Mesothelial cell of epicardium (in vitro differentiated cells): ENCODE measurements around the gene TIMM50. TPM values are rescaled to one million over a fixed set of nuclear protein-coding genes. Genes with fewer than 3 reads are reported as not detected.

ENCODE experiments used
- DNase-seq, 2 experiments: peaks; one replicate each; pipeline ENCODE4 v3.0.0; 2021; ENCODE audit warnings: low spot score in 2 of 2; ENCODE audit not compliant: unreplicated experiment in 2 of 2
- H3K27ac Mint-ChIP-seq: 2 replicates; pipeline ENCODE4 v1.8.0; 2021; ENCODE audit warnings: mixed read lengths
- H3K27me3 Mint-ChIP-seq: 2 replicates; pipeline ENCODE4 v1.8.0; 2021; ENCODE audit warnings: low read depth, mixed read lengths
- H3K36me3 Mint-ChIP-seq: 2 replicates; pipeline ENCODE4 v1.8.0; 2021; ENCODE audit warnings: mixed read lengths
- H3K4me1 Mint-ChIP-seq: 2 replicates; pipeline ENCODE4 v1.8.0; 2021; ENCODE audit warnings: mixed read lengths
- H3K4me3 Mint-ChIP-seq: 2 replicates; pipeline ENCODE4 v1.8.0; 2021; ENCODE audit warnings: mild to moderate bottlenecking, moderate library complexity, mixed read lengths
- H3K9me3 Mint-ChIP-seq: 2 replicates; pipeline ENCODE4 v1.8.0; 2021; ENCODE audit warnings: mixed read lengths
- CTCF ChIP-seq: fragments of 200-600 bp; sonication (generic); IDR thresholded peaks from one replicate; pipeline ENCODE4 v1.5.0; 2021; ENCODE audit warnings: antibody characterized with exemption; ENCODE audit not compliant: unreplicated experiment
- total RNA-seq: library from RNA; stranded (reverse); gene quantifications from 3 replicates; pipeline ENCODE4 v1.2.1, GENCODE V29; 2021

Gene TIMM50
- total RNA-seq, 1 donor from 2014 or later: 70.7 TPM

GRCh38 chr19:39469036-39469435 is 11.6 kb upstream of the TIMM50 start:
- H3K4me3 Mint-ChIP-seq: no peak overlapping the region
- no peak for DNase-seq
- no peaks in the 10 kb centered on the region for H3K9me3 Mint-ChIP-seq
- no peak overlapping the region for H3K27ac Mint-ChIP-seq
- H3K27me3 Mint-ChIP-seq: no peaks in the 10 kb centered on the region
- TF ChIP-seq CTCF: no peak
- no peaks in the 10 kb centered on the region for H3K4me1 Mint-ChIP-seq
- H3K36me3 Mint-ChIP-seq: peaks cover 37% of the 10 kb centered on the region

- Mint-ChIP-seq H3K36me3 (peaks cover 41% of the 10 kb centered on the region), H3K4me3 (no peak overlapping the region), H3K9me3 (no peaks in the 10 kb centered on the region), H3K27me3 (no peaks in the 10 kb centered on the region), H3K4me1 (no peaks in the 10 kb centered on the region), H3K27ac (no peak overlapping the region)
- DNase-seq: no peak
- TF ChIP-seq CTCF: no peak
Measured at GRCh38 chr19:39469567-39469966, 11.1 kb upstream of the TIMM50 start.

- H3K4me1 Mint-ChIP-seq: no peaks in the 10 kb centered on the region
- H3K36me3 Mint-ChIP-seq: peaks cover 41% of the 10 kb centered on the region
- H3K9me3 Mint-ChIP-seq: no peaks in the 10 kb centered on the region
- H3K27me3 Mint-ChIP-seq: no peaks in the 10 kb centered on the region
- H3K4me3 Mint-ChIP-seq: no peak overlapping the region
- no peak for DNase-seq
- no peak for TF ChIP-seq CTCF
- no peak overlapping the region for H3K27ac Mint-ChIP-seq
Measured at GRCh38 chr19:39470724-39471339, 9.8 kb upstream of the TIMM50 start.

- Mint-ChIP-seq H3K9me3 (no peaks in the 10 kb centered on the region), H3K27ac (no peak overlapping the region), H3K4me1 (no peaks in the 10 kb centered on the region), H3K36me3 (peaks cover 38% of the 10 kb centered on the region), H3K4me3 (no peak overlapping the region), H3K27me3 (no peaks in the 10 kb centered on the region)
- no peak for DNase-seq
- TF ChIP-seq CTCF: no peak
Measured at GRCh38 chr19:39471756-39472536, 8.7 kb upstream of the TIMM50 start.

GRCh38 chr19:39472746-39473442 is 7.7 kb upstream of the TIMM50 start:
- no peak for DNase-seq
- H3K27me3 Mint-ChIP-seq: no peaks in the 10 kb centered on the region
- TF ChIP-seq CTCF: no peak
- H3K4me3 Mint-ChIP-seq: no peak overlapping the region
- H3K36me3 Mint-ChIP-seq: peaks cover 33% of the 10 kb centered on the region
- H3K4me1 Mint-ChIP-seq: no peaks in the 10 kb centered on the region
- H3K27ac Mint-ChIP-seq: no peak overlapping the region
- H3K9me3 Mint-ChIP-seq: no peaks in the 10 kb centered on the region
